K562 (cell line): Measurements from ENCODE around the gene MXRA7. TPM values are rescaled to one million over a fixed set of nuclear protein-coding genes. Genes with fewer than 3 reads are reported as not detected.
A peak's percentile ranks its signal among the peaks of the same experiment; 100 is the strongest.

Source experiments
- ARID4B ChIP-seq: sonication (generic); formaldehyde crosslinking; IDR thresholded peaks from 2 replicates; pipeline ENCODE4 v1.8.0; 2022; ENCODE audit warnings: mild to moderate bottlenecking, missing genetic modification reagents
- BCL6 ChIP-seq: fragments of 250-450 bp; sonication (Bioruptor Pico); IDR thresholded peaks from 2 replicates; pipeline ENCODE4 v1.4.0; 2020
- KHSRP ChIP-seq: fragments of 450-650 bp; IDR thresholded peaks from 2 replicates; pipeline ENCODE4 v1.6.1; 2017
- REST ChIP-seq, 2 experiments: fragments of 450-650 bp; formaldehyde crosslinking in 1 of 2; IDR thresholded peaks; 2 replicates each; pipeline versions ENCODE4 v1.4.0 to v1.6.1; 2014 to 2020; ENCODE audit warnings: mild to moderate bottlenecking in 2 of 2, borderline replicate concordance in 1 of 2, low read depth in 1 of 2
- ZNF324 ChIP-seq: fragments of 250-450 bp; sonication (Bioruptor Pico); IDR thresholded peaks from 2 replicates; pipeline ENCODE4 v1.4.0; 2020; ENCODE audit warnings: mild to moderate bottlenecking
- polyA plus RNA-seq, 8 experiments: library from polyadenylated mRNA; depleted of rRNA in 4 of 8; stranded (reverse) in 5 of 8; unstranded in 3 of 8; fragments of >200 nt; fragmentation: Nextera tagmentation in 2 of 8; fragmentation: Illumina TruSeq in 1 of 8; extraction: Ambion mirVana in 2 of 8; extraction: Trizol in 1 of 8; gene quantifications; 2 replicates each; pipeline versions ENCODE4 v1.2.1 to v1.2.3, GENCODE V29; 2011 to 2014; ENCODE audit warnings: inconsistent platforms in 1 of 8, missing spikeins in 1 of 8
- total RNA-seq, 7 experiments: library from RNA; depleted of rRNA in 6 of 7; stranded (reverse); fragments of >200 nt in 6 of 7; fragmentation: Illumina TruSeq in 2 of 7; extraction: Trizol in 2 of 7; gene quantifications; 2 replicates each; pipeline versions ENCODE4 v1.2.1 to v1.2.3, GENCODE V29; 2011 to 2021; ENCODE audit warnings: low replicate concordance in 1 of 7
- TF ChIP-seq, protein P1 (sequence below): fragments of 250-450 bp; sonication (Bioruptor Pico); IDR thresholded peaks from 2 replicates; pipeline ENCODE4 v1.4.0; 2020; ENCODE audit warnings: mild to moderate bottlenecking, moderate library complexity, borderline replicate concordance

Gene MXRA7
- total and polyA plus RNA-seq, 9 of the 15 experiments (the other 6 are each of a cell fraction or from before 2014, with no cell fraction given), result 2.6 to 38.4 (median 14.3) TPM

DNA sequence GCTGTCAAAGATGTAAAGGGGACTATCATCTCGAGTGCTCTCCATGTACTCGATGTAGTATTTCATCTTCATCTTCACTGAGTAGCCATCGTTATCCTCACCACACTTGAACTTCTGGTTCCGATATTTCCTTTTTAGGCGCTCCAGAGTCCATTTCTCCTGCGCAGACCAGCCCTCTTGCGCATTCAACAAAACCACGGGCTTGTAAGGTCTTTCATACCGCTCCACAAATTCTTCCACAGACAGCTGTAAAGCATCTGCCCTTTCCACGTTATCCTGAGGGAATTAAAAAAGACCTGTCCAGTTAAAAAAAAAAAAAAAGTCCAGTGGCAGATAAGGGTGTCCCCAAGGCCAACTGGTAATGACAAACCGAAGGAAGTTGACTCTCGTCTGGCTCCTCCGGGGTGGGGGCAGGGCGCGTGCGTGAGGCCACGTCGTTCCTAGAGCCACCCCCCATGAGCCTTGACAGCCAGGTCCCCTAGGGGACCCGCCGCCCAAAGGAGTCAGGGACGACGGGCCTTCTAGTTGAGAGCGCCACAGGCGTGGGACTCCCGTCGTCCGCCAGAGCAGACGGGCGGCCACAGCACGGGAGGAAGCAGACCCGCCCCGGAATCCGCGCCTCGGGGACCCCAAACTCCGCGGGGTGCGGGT, 14.9 kb upstream of the MXRA7 start (continued):
- TF ChIP-seq REST (IDR thresholded peaks at IDR 0.05; ENCODE audit: borderline replicate concordance) (no peak), REST (CRISPR knock-in tag; IDR thresholded peaks at IDR 0.05; ENCODE audit: low read depth) (0 out of 2 replicates have a peak, but pooled peaks have one; percentile 22), ARID4B (CRISPR knock-in tag) (peak; percentile 81; the same call in 1 of the 2 replicates), BCL6 (CRISPR knock-in tag) (no peak), KHSRP (no peak), ZNF324 (no peak)
- TF ChIP-seq, protein P1, sequence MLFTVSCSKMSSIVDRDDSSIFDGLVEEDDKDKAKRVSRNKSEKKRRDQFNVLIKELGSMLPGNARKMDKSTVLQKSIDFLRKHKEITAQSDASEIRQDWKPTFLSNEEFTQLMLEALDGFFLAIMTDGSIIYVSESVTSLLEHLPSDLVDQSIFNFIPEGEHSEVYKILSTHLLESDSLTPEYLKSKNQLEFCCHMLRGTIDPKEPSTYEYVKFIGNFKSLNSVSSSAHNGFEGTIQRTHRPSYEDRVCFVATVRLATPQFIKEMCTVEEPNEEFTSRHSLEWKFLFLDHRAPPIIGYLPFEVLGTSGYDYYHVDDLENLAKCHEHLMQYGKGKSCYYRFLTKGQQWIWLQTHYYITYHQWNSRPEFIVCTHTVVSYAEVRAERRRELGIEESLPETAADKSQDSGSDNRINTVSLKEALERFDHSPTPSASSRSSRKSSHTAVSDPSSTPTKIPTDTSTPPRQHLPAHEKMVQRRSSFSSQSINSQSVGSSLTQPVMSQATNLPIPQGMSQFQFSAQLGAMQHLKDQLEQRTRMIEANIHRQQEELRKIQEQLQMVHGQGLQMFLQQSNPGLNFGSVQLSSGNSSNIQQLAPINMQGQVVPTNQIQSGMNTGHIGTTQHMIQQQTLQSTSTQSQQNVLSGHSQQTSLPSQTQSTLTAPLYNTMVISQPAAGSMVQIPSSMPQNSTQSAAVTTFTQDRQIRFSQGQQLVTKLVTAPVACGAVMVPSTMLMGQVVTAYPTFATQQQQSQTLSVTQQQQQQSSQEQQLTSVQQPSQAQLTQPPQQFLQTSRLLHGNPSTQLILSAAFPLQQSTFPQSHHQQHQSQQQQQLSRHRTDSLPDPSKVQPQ (CRISPR knock-in tag), result no peak
